Duodenal mucosa (tissue), 2 donors: ENCODE data around the gene WEE2.

Experiments
- H3K27ac ChIP-seq: one replicate; pipeline ENCODE4 v1.7.0; 2013; ENCODE audit warnings: low read depth, low read length
- H3K27me3 ChIP-seq, 2 donors: one replicate each; pipeline ENCODE4 v1.7.0; 2013; ENCODE audit warnings: low read length in 2 of 2, control low read depth in 1 of 2; ENCODE audit not compliant: insufficient read depth in 2 of 2, control insufficient read depth in 1 of 2
- H3K36me3 ChIP-seq, 2 donors: one replicate each; pipeline ENCODE4 v1.7.0; 2013; ENCODE audit warnings: low read length in 2 of 2, control low read depth in 1 of 2; ENCODE audit not compliant: insufficient read depth in 2 of 2, control insufficient read depth in 1 of 2
- H3K4me1 ChIP-seq, 2 donors: one replicate each; pipeline ENCODE4 v1.7.0; 2013; ENCODE audit warnings: low read length in 2 of 2, control low read depth in 1 of 2; ENCODE audit not compliant: insufficient read depth in 2 of 2, control insufficient read depth in 1 of 2
- H3K4me3 ChIP-seq, 2 donors: one replicate each; pipeline ENCODE4 v1.7.0; 2013; ENCODE audit warnings: low read length in 2 of 2, low read depth in 1 of 2
- H3K9ac ChIP-seq, 2 donors: one replicate each; pipeline ENCODE4 v1.7.0; 2013; ENCODE audit warnings: low read length in 2 of 2, low read depth in 1 of 2
- H3K9me3 ChIP-seq, 2 donors: one replicate each; pipeline ENCODE4 v1.7.0; 2013; ENCODE audit warnings: low read length in 2 of 2, control low read depth in 1 of 2; ENCODE audit not compliant: control insufficient read depth in 1 of 2

WEE2 gene

GRCh38 chr7:141673346-141673745 is 34.8 kb upstream of the WEE2 start:
- H3K9me3 ChIP-seq, result no peaks in the 10 kb centered on the region
- H3K4me3 ChIP-seq, result no peak overlapping the region
- H3K36me3 ChIP-seq, result peaks cover 5 to 12% of the 10 kb centered on the region in 2 donors
- H3K27me3 ChIP-seq, result no peaks in the 10 kb centered on the region
- H3K9ac ChIP-seq, result no peak overlapping the region
- H3K27ac ChIP-seq, result no peak overlapping the region
- no peaks in the 10 kb centered on the region for H3K4me1 ChIP-seq

GRCh38 chr7:141674171-141674671 is 33.9 kb upstream of the WEE2 start:
- H3K27ac ChIP-seq, result no peak overlapping the region
- H3K4me1 ChIP-seq, result no peaks in the 10 kb centered on the region
- H3K27me3 ChIP-seq, result no peaks in the 10 kb centered on the region
- H3K4me3 ChIP-seq, result no peak overlapping the region
- H3K9me3 ChIP-seq, result no peaks in the 10 kb centered on the region
- H3K9ac ChIP-seq, result no peak overlapping the region
- H3K36me3 ChIP-seq, result peaks cover 5 to 12% of the 10 kb centered on the region in 2 donors

GRCh38 chr7:141674702-141675101 is 33.5 kb upstream of the WEE2 start:
- no peak overlapping the region for H3K27ac ChIP-seq
- no peaks in the 10 kb centered on the region for H3K9me3 ChIP-seq
- no peak overlapping the region for H3K4me3 ChIP-seq
- H3K36me3 ChIP-seq, result peaks cover 5 to 12% of the 10 kb centered on the region in 2 donors
- no peak overlapping the region for H3K9ac ChIP-seq
- no peaks in the 10 kb centered on the region for H3K27me3 ChIP-seq
- no peaks in the 10 kb centered on the region for H3K4me1 ChIP-seq

- H3K36me3 ChIP-seq, result peaks cover 5 to 13% of the 10 kb centered on the region in 2 donors
- H3K27me3 ChIP-seq, result no peaks in the 10 kb centered on the region
- no peak overlapping the region for H3K9ac ChIP-seq
- no peaks in the 10 kb centered on the region for H3K4me1 ChIP-seq
- H3K27ac ChIP-seq, result no peak overlapping the region
- no peaks in the 10 kb centered on the region for H3K9me3 ChIP-seq
- no peak overlapping the region for H3K4me3 ChIP-seq
These were observed 32.5 kb upstream of the WEE2 start for GRCh38 chr7:141675436-141676215.

GRCh38 chr7:141676618-141677017 is 31.5 kb upstream of the WEE2 start:
- H3K27ac ChIP-seq, result no peak overlapping the region
- peaks cover 9 to 12% of the 10 kb centered on the region in 2 donors for H3K36me3 ChIP-seq
- no peaks in the 10 kb centered on the region for H3K9me3 ChIP-seq
- H3K4me1 ChIP-seq, result no peaks in the 10 kb centered on the region
- no peak overlapping the region for H3K4me3 ChIP-seq
- H3K27me3 ChIP-seq, result no peaks in the 10 kb centered on the region
- H3K9ac ChIP-seq, result no peak overlapping the region

GRCh38 chr7:141679014-141679413 is 29.1 kb upstream of the WEE2 start:
- H3K4me3 ChIP-seq, result no peak overlapping the region

GRCh38 chr7:141685285-141686023 is 22.7 kb upstream of the WEE2 start:
- H3K27me3 ChIP-seq, result no peaks in the 10 kb centered on the region
- H3K4me1 ChIP-seq, result no peaks in the 10 kb centered on the region
- H3K36me3 ChIP-seq, result peaks cover 9 to 38% of the 10 kb centered on the region in 2 donors
- H3K9me3 ChIP-seq, result no peaks in the 10 kb centered on the region
- H3K9ac ChIP-seq, result no peak overlapping the region
- no peak overlapping the region for H3K4me3 ChIP-seq
- no peak overlapping the region for H3K27ac ChIP-seq

More at GRCh38 chr7:141679014-141679413, 29.1 kb upstream of the WEE2 start:
- Histone ChIP-seq H3K27ac (no peak overlapping the region), H3K9me3 (no peaks in the 10 kb centered on the region), H3K9ac (no peak overlapping the region), H3K36me3 (peaks cover 4 to 16% of the 10 kb centered on the region in 2 donors), H3K27me3 (no peaks in the 10 kb centered on the region), H3K4me1 (no peaks in the 10 kb centered on the region)

GRCh38 chr7:141686074-141686473 is 22.1 kb upstream of the WEE2 start:
- Histone ChIP-seq H3K27me3 (no peaks in the 10 kb centered on the region), H3K4me1 (no peaks in the 10 kb centered on the region), H3K36me3 (peaks cover 5 to 35% of the 10 kb centered on the region in 2 donors), H3K27ac (no peak overlapping the region), H3K9me3 (no peaks in the 10 kb centered on the region), H3K9ac (no peak overlapping the region), H3K4me3 (no peak overlapping the region)

GRCh38 chr7:141686670-141687069 is 21.5 kb upstream of the WEE2 start:
- H3K9me3 ChIP-seq, result no peaks in the 10 kb centered on the region
- H3K4me1 ChIP-seq, result no peaks in the 10 kb centered on the region
- no peaks in the 10 kb centered on the region for H3K27me3 ChIP-seq
- H3K27ac ChIP-seq, result no peak overlapping the region
- H3K9ac ChIP-seq, result no peak overlapping the region
- H3K36me3 ChIP-seq, result peaks cover 5 to 33% of the 10 kb centered on the region in 2 donors
- no peak overlapping the region for H3K4me3 ChIP-seq

GRCh38 chr7:141688043-141688442 is 20.1 kb upstream of the WEE2 start:
- Histone ChIP-seq H3K4me3 (no peak overlapping the region), H3K27ac (no peak overlapping the region), H3K9ac (no peak overlapping the region)

More at GRCh38 chr7:141688043-141688442, 20.1 kb upstream of the WEE2 start:
- Histone ChIP-seq H3K9me3 (no peaks in the 10 kb centered on the region), H3K27me3 (no peaks in the 10 kb centered on the region), H3K36me3 (peaks cover 5 to 23% of the 10 kb centered on the region in 2 donors), H3K4me1 (no peaks in the 10 kb centered on the region)
